Measurements from ENCODE around the gene KLF1. TPM values are rescaled to one million over a fixed set of nuclear protein-coding genes. Genes with fewer than 3 reads are reported as not detected.

Gene KLF1
- total and polyA plus RNA-seq, 12 donors: 0.23 to 0.83 (median 0.24) TPM; not detected in 9

DNA sequence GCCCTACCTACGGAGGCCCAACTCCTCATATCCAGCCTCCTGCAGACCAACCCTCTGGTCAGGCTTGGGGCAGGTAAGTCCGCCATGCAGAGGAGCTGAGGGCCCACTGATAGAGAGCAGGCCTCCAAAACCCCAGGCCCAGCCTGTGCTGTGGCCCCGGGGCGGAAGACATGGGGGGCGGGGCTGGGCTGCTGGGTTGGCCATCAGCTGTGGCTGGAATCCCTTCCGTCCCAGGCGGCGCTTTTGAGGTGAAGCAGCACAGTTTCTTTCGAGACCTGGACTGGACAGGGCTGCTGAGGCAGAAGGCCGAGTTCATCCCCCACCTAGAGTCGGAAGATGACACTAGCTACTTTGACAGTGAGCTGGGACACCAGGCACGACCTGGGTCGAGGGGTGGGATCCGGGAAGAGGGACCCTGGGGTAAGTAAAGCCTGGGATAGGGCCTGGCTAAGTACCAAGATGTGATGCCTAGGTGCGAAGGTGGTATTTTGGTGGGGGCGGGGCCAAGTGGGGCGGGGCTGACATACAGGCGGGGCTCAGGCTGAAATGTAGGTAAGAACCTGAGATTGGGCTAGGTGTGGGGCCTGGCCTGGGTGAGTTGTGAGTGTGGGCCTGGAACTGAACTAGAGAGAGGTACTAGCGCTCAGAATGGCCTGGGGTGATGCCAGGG is 21.1 kb downstream of the KLF1 start:
- Histone ChIP-seq H3K27me3 (no peaks in the 10 kb centered on the region), H3K4me1 (replicated peaks in 1 of 2) (peaks cover 9% of the 10 kb centered on the region in 2 donors), H3K27ac (no peak overlapping the region), H3K4me3 (no peak overlapping the region), H3K36me3 (replicated peaks in 1 of 2) (no peaks in the 10 kb centered on the region), H3K9me3 (replicated peaks in 1 of 3) (no peaks in the 10 kb centered on the region)
- no peak for TF ChIP-seq POLR2A (IDR thresholded peaks at IDR 0.05)
- no peak for TF ChIP-seq CTCF (IDR thresholded peaks at IDR 0.05)
- intact Hi-C loops (cut with DNase I): no loop called here
- no peak for DNase-seq
- WGBS, 4 donors: 83 to 89% (median 87%) methylated on average over 7 to 19 of the region's 19 CpGs

GRCh38 chr19:12864721-12865715 is 22.0 kb downstream of the KLF1 start:
- intact Hi-C loops (cut with DNase I): no loop called here
- TF ChIP-seq CTCF (IDR thresholded peaks at IDR 0.05) (no peak), POLR2A (IDR thresholded peaks at IDR 0.05) (no peak)
- Histone ChIP-seq H3K4me1 (replicated peaks in 1 of 2) (peaks cover 9% of the 10 kb centered on the region in 2 donors), H3K27ac (no peak overlapping the region), H3K9me3 (replicated peaks in 1 of 3) (no peaks in the 10 kb centered on the region), H3K36me3 (replicated peaks in 1 of 2) (no peaks in the 10 kb centered on the region), H3K4me3 (no peak overlapping the region), H3K27me3 (no peaks in the 10 kb centered on the region)
- WGBS, 4 donors: 85 to 91% (median 89%) methylated on average over 20 to 34 of the region's 34 CpGs
- no peak for DNase-seq

DNA sequence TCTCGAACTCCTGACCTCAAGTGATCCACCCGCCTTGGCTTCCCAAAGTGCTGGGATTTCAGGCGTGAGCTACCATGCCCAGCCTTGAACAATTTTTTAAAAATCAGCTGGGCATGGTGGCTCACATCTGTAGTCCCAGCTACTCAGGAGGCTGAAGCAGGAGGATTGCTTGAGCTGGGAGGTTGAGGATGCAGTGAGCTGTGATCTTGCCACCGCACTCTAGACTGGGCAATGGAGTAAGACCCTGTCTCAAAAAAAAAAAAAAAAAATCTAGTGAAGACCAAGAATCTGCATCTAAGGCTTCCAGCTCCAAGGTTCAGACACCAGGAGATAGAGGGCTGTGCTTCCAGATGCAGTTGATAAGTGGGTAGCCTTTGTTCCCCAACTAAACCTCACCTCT is 22.9 kb downstream of the KLF1 start:
- intact Hi-C loops (cut with DNase I): no loop called here
- no peak for DNase-seq
- WGBS, 4 donors: 83 to 93% (median 87%) methylated on average over 4 of the region's 4 CpGs
- Histone ChIP-seq H3K36me3 (replicated peaks in 1 of 2) (no peaks in the 10 kb centered on the region), H3K4me3 (no peak overlapping the region), H3K27me3 (no peaks in the 10 kb centered on the region), H3K9me3 (replicated peaks in 1 of 3) (no peaks in the 10 kb centered on the region), H3K27ac (no peak overlapping the region), H3K4me1 (replicated peaks in 1 of 2) (peaks cover 9% of the 10 kb centered on the region in 2 donors)
- TF ChIP-seq CTCF (IDR thresholded peaks at IDR 0.05): no peak
- no peak for TF ChIP-seq POLR2A (IDR thresholded peaks at IDR 0.05)

GRCh38 chr19:12859546-12859945 is 27.5 kb downstream of the KLF1 start:
- Histone ChIP-seq H3K36me3 (replicated peaks in 1 of 2) (no peaks in the 10 kb centered on the region), H3K4me3 (no peak overlapping the region), H3K4me1 (replicated peaks in 1 of 2) (no peaks in the 10 kb centered on the region), H3K27me3 (no peaks in the 10 kb centered on the region), H3K27ac (no peak overlapping the region), H3K9me3 (replicated peaks in 1 of 3) (no peaks in the 10 kb centered on the region)
- no peak for TF ChIP-seq POLR2A (IDR thresholded peaks at IDR 0.05)
- TF ChIP-seq CTCF (IDR thresholded peaks at IDR 0.05): no peak
- intact Hi-C loops (cut with DNase I): no loop called here
- DNase-seq: no peak
- 64 to 71% (median 68%) methylated on average over 7 of the region's 7 CpGs for WGBS, 4 donors
